Glutamatergic neuron (in vitro differentiated cells): ENCODE data around the gene POLQ. TPM values are rescaled to one million over a fixed set of nuclear protein-coding genes. Genes with fewer than 3 reads are reported as not detected.

ENCODE experiments used
- DNase-seq: peaks from one replicate; pipeline ENCODE4 v3.0.0; 2022
- H3K27ac Mint-ChIP-seq: one replicate; pipeline ENCODE4 v1.8.0; 2020; ENCODE audit warnings: mild to moderate bottlenecking, mixed read lengths, inconsistent platforms; ENCODE audit not compliant: unreplicated experiment
- H3K27me3 Mint-ChIP-seq: one replicate; pipeline ENCODE4 v1.8.0; 2020; ENCODE audit warnings: mild to moderate bottlenecking, moderate library complexity, mixed read lengths, inconsistent platforms; ENCODE audit not compliant: unreplicated experiment
- H3K36me3 Mint-ChIP-seq: one replicate; pipeline ENCODE4 v1.8.0; 2020; ENCODE audit warnings: mild to moderate bottlenecking, mixed read lengths, inconsistent platforms; ENCODE audit not compliant: unreplicated experiment
- H3K4me1 Mint-ChIP-seq: one replicate; pipeline ENCODE4 v1.8.0; 2020; ENCODE audit warnings: mild to moderate bottlenecking, low read depth, mixed read lengths, inconsistent platforms; ENCODE audit not compliant: unreplicated experiment
- H3K4me3 Mint-ChIP-seq: one replicate; pipeline ENCODE4 v1.8.0; 2020; ENCODE audit warnings: mild to moderate bottlenecking, mixed read lengths, inconsistent platforms; ENCODE audit not compliant: unreplicated experiment
- H3K9me3 Mint-ChIP-seq: one replicate; pipeline ENCODE4 v1.8.0; 2020; ENCODE audit warnings: mild to moderate bottlenecking, moderate library complexity, mixed read lengths, inconsistent platforms; ENCODE audit not compliant: unreplicated experiment
- CTCF ChIP-seq: fragments of 200-600 bp; sonication (generic); IDR thresholded peaks from one replicate; pipeline ENCODE4 v1.5.0; 2021; ENCODE audit not compliant: partially characterized antibody, unreplicated experiment
- total RNA-seq: library from RNA; stranded (reverse); fragmentation: NEBNext Ultra II Directional; extraction: Animal tissue kit (Norgen Biotek cat#: 25700); gene quantifications from one replicate; pipeline ENCODE4 v1.2.1, GENCODE V29; 2021; ENCODE audit not compliant: unreplicated experiment

The POLQ gene
- total RNA-seq, 1 donor from 2014 or later, result 2.4 TPM

GRCh38 chr3:121581691-121582090 is 35.9 kb upstream of the POLQ start:
- no peak for DNase-seq
- no peak for TF ChIP-seq CTCF
- Mint-ChIP-seq H3K36me3 (no peaks in the 10 kb centered on the region), H3K27me3 (no peaks in the 10 kb centered on the region), H3K4me3 (no peak overlapping the region), H3K9me3 (no peaks in the 10 kb centered on the region), H3K4me1 (no peaks in the 10 kb centered on the region), H3K27ac (no peak overlapping the region)

- Mint-ChIP-seq H3K4me3 (no peak overlapping the region), H3K4me1 (no peaks in the 10 kb centered on the region)
These were observed 28.7 kb upstream of the POLQ start for GRCh38 chr3:121574449-121574848.

GRCh38 chr3:121567649-121568048 is 21.9 kb upstream of the POLQ start, which contains the start of gene ARGFX:
ARGFX (plus strand) TSS chr3:121567949; CDS start chr3:121570714, 2,765 bp downstream.
- no peaks in the 10 kb centered on the region for H3K36me3 Mint-ChIP-seq
- H3K4me3 Mint-ChIP-seq, result no peak within 1 kb of the TSS
- H3K4me1 Mint-ChIP-seq, result no peaks in the 10 kb centered on the region
- H3K27me3 Mint-ChIP-seq, result no peaks in the 10 kb centered on the region
- no peak within 1 kb of the TSS for H3K27ac Mint-ChIP-seq
- no peak for TF ChIP-seq CTCF
- DNase-seq, result no peak
- peaks cover 1% of the 10 kb centered on the region for H3K9me3 Mint-ChIP-seq

More at GRCh38 chr3:121574449-121574848, 28.7 kb upstream of the POLQ start:
- no peak for TF ChIP-seq CTCF
- Mint-ChIP-seq H3K9me3 (no peaks in the 10 kb centered on the region), H3K36me3 (no peaks in the 10 kb centered on the region), H3K27ac (no peak overlapping the region), H3K27me3 (no peaks in the 10 kb centered on the region)
- no peak for DNase-seq

- no peak overlapping the region for H3K27ac Mint-ChIP-seq
- no peaks in the 10 kb centered on the region for H3K4me1 Mint-ChIP-seq
- TF ChIP-seq CTCF, result no peak
- H3K27me3 Mint-ChIP-seq, result peaks cover 2% of the 10 kb centered on the region
- no peak overlapping the region for H3K4me3 Mint-ChIP-seq
- no peaks in the 10 kb centered on the region for H3K36me3 Mint-ChIP-seq
- DNase-seq, result no peak
- peaks cover 1% of the 10 kb centered on the region for H3K9me3 Mint-ChIP-seq
These were observed 21.0 kb upstream of the POLQ start for GRCh38 chr3:121566773-121567172.

- Mint-ChIP-seq H3K4me1 (no peaks in the 10 kb centered on the region), H3K27ac (no peak overlapping the region), H3K27me3 (peaks cover 4% of the 10 kb centered on the region), H3K4me3 (no peak overlapping the region), H3K9me3 (no peaks in the 10 kb centered on the region), H3K36me3 (no peaks in the 10 kb centered on the region)
- DNase-seq, result no peak
- no peak for TF ChIP-seq CTCF
These were observed 16.4 kb upstream of the POLQ start for GRCh38 chr3:121562148-121562547.
